ENCODE measurements around the gene VIT.

- TF ChIP-seq CTCF (conservative IDR thresholded peaks at IDR 0.05 in 1 of 2, IDR thresholded peaks at IDR 0.05 in 1 of 2; ENCODE audit: extremely low read depth in 1 of 2, insufficient read depth in 1 of 2, low read depth in 1 of 2, low read length in 2 of 2) (no peak), EZH2 (IDR thresholded peaks at IDR 0.05; ENCODE audit: borderline replicate concordance, low read length) (no peak)
Measured at GRCh38 chr2:36812196-36812595, 115.7 kb downstream of the VIT start.
